ENCODE data around the gene PPHLN1. TPM values are rescaled to one million over a fixed set of nuclear protein-coding genes. Genes with fewer than 3 reads are reported as not detected.

Gene PPHLN1
- total RNA-seq, 2 experiments from 2014 or later = 100 to 105 TPM

GRCh38 chr12:42482041-42482747, 156.2 kb downstream of the PPHLN1 start:
- Histone ChIP-seq H3K4me1 (ENCODE audit: insufficient read depth, low read length) (peaks cover 14% of the 10 kb centered on the region), H3K27me3 (ENCODE audit: control insufficient read depth in 1 of 2, insufficient read depth in 2 of 2, low read length in 2 of 2) (peaks cover 34 to 70% of the 10 kb centered on the region in 2 experiments), H3K36me3 (ENCODE audit: insufficient read depth, low read length) (no peaks in the 10 kb centered on the region), H3K9me3 (ENCODE audit: control insufficient read depth in 1 of 2, insufficient read depth in 1 of 2, low read length in 2 of 2) (no peaks in the 10 kb centered on the region), H3K27ac (ENCODE audit: low read depth in 1 of 2, low read length in 2 of 2) (no peak overlapping the region), H3K4me3 (ENCODE audit: low read length) (no peak overlapping the region)
- DNase-seq (no peak), ATAC-seq (ENCODE audit: poor library complexity) (no peak)
- Mint-ChIP-seq H3K4me3 (peak overlapping the region; percentile 79), H3K27me3 (peaks cover 87% of the 10 kb centered on the region), H3K36me3 (ENCODE audit: low read depth) (no peaks in the 10 kb centered on the region), H3K4me1 (ENCODE audit: low read depth) (peaks cover 11% of the 10 kb centered on the region), H3K9me3 (no peaks in the 10 kb centered on the region), H3K27ac (no peak overlapping the region)
- TF ChIP-seq CTCF (IDR thresholded peaks at IDR 0.05) = no peak
- intact Hi-C loops (cut with DNase I, micrococcal nuclease) = loop anchor here in 1 of 2 experiments (5.0 kb wide), 1 partner anchor 1400 kb away; no protein-coding TSS in a partner anchor
- ChIA-PET POLR2A (no interaction called here), CTCF (no interaction called here)

- H3K27me3 Mint-ChIP-seq = peaks cover 89% of the 10 kb centered on the region
- no peaks in the 10 kb centered on the region for H3K9me3 Mint-ChIP-seq
- no peak overlapping the region for H3K27ac Mint-ChIP-seq
- TF ChIP-seq CTCF (IDR thresholded peaks at IDR 0.05) = peak; percentile 50
- peaks cover 34 to 70% of the 10 kb centered on the region in 2 experiments for H3K27me3 ChIP-seq (ENCODE audit: control insufficient read depth in 1 of 2, insufficient read depth in 2 of 2, low read length in 2 of 2)
- peak overlapping the region; percentile 79 for H3K4me3 Mint-ChIP-seq
- intact Hi-C loops (cut with DNase I, micrococcal nuclease) = loop anchor here in 1 of 2 experiments (5.0 kb wide), 1 partner anchor 1399 kb away; no protein-coding TSS in a partner anchor
- H3K4me1 ChIP-seq (ENCODE audit: insufficient read depth, low read length) = peaks cover 14% of the 10 kb centered on the region
- H3K9me3 ChIP-seq (ENCODE audit: control insufficient read depth in 1 of 2, insufficient read depth in 1 of 2, low read length in 2 of 2) = no peaks in the 10 kb centered on the region
- ATAC-seq (ENCODE audit: poor library complexity) (peak; percentile 58), DNase-seq (peak in 11 of 14 experiments; percentile 4 to 65 (median 29))
- no peaks in the 10 kb centered on the region for H3K36me3 Mint-ChIP-seq (ENCODE audit: low read depth)
- no peaks in the 10 kb centered on the region for H3K36me3 ChIP-seq (ENCODE audit: insufficient read depth, low read length)
- peaks cover 11% of the 10 kb centered on the region for H3K4me1 Mint-ChIP-seq (ENCODE audit: low read depth)
- ChIA-PET CTCF (no interaction called here), POLR2A (interaction anchor here (1.0 kb wide), 1 partner anchor 30 kb away, joined by 3 read pairs; no protein-coding TSS in a partner anchor)
- no peak overlapping the region for H3K27ac ChIP-seq (ENCODE audit: low read depth in 1 of 2, low read length in 2 of 2)
- peak overlapping the region; percentile 52 for H3K4me3 ChIP-seq (ENCODE audit: low read length)
Measured at GRCh38 chr12:42482748-42483520, 157.0 kb downstream of the PPHLN1 start.

- peak in 4 of 14 experiments; percentile 14 to 37 (median 20) for DNase-seq
- intact Hi-C loops (cut with DNase I, micrococcal nuclease) = loop anchor here in 1 of 2 experiments (5.0 kb wide), 1 partner anchor 1399 kb away; no protein-coding TSS in a partner anchor
- ChIA-PET POLR2A (interaction anchor here (1.0 kb wide), 1 partner anchor 29 kb away, joined by 3 read pairs; no protein-coding TSS in a partner anchor), CTCF (interaction anchor here (0.6 kb wide), 1 partner anchor 59 kb away, joined by 3 read pairs; no protein-coding TSS in a partner anchor)
- H3K36me3 ChIP-seq (ENCODE audit: insufficient read depth, low read length) = no peaks in the 10 kb centered on the region
- H3K27me3 Mint-ChIP-seq = peaks cover 89% of the 10 kb centered on the region
- no peaks in the 10 kb centered on the region for H3K9me3 Mint-ChIP-seq
- peaks cover 11% of the 10 kb centered on the region for H3K4me1 Mint-ChIP-seq (ENCODE audit: low read depth)
- peaks cover 32 to 71% of the 10 kb centered on the region in 2 experiments for H3K27me3 ChIP-seq (ENCODE audit: control insufficient read depth in 1 of 2, insufficient read depth in 2 of 2, low read length in 2 of 2)
- no peak for TF ChIP-seq CTCF (IDR thresholded peaks at IDR 0.05)
- H3K27ac ChIP-seq (ENCODE audit: low read depth in 1 of 2, low read length in 2 of 2) = no peak overlapping the region
- peak overlapping the region; percentile 74 for H3K4me3 Mint-ChIP-seq
- H3K4me1 ChIP-seq (ENCODE audit: insufficient read depth, low read length) = peaks cover 14% of the 10 kb centered on the region
- ATAC-seq (ENCODE audit: poor library complexity) = peak; percentile 44
- peak overlapping the region; percentile 52 for H3K4me3 ChIP-seq (ENCODE audit: low read length)
- no peaks in the 10 kb centered on the region for H3K9me3 ChIP-seq (ENCODE audit: control insufficient read depth in 1 of 2, insufficient read depth in 1 of 2, low read length in 2 of 2)
- H3K36me3 Mint-ChIP-seq (ENCODE audit: low read depth) = no peaks in the 10 kb centered on the region
- H3K27ac Mint-ChIP-seq = no peak overlapping the region
Measured at GRCh38 chr12:42483521-42483790, 157.5 kb downstream of the PPHLN1 start.

Data from CD4-positive, alpha-beta T cell (primary cell).